GM12891 (cell line): Measurements from ENCODE around the gene GAREM1.
"Not testable (repeated sequence)": the region's sequence is repeated elsewhere in the genome, so short reads cannot be mapped to it uniquely, and the experiment has no call there.

Source experiments
- DNase-seq: peaks from one replicate; pipeline ENCODE4 v3.0.0; 2011; ENCODE audit warnings: low spot score; ENCODE audit not compliant: insufficient read length
- FAIRE-seq: peaks from 2 replicates; lab custom pipeline; 2011; peaks lifted over from hg19 to GRCh38; lab: Jason Lieb, UNC
- PAX5 ChIP-seq: IDR thresholded peaks from 2 replicates; pipeline ENCODE4 v1.6.1; 2011; ENCODE audit warnings: low read length, moderate library complexity, mild to moderate bottlenecking; ENCODE audit not compliant: insufficient read depth, severe bottlenecking
- POLR2A ChIP-seq: IDR thresholded peaks from 2 replicates; pipeline ENCODE4 v1.6.1; 2011; ENCODE audit warnings: low read depth, low read length, control low read depth
- POLR2AphosphoS5 ChIP-seq: IDR thresholded peaks from 2 replicates; pipeline ENCODE4 v1.6.1; 2011; ENCODE audit warnings: low read depth, low read length, control low read depth
- POU2F2 ChIP-seq: IDR thresholded peaks from 2 replicates; pipeline ENCODE4 v1.6.1; 2011; ENCODE audit warnings: low read depth, mild to moderate bottlenecking, control low read depth, low read length, moderate library complexity
- SPI1 ChIP-seq: IDR thresholded peaks from 2 replicates; pipeline ENCODE4 v1.6.1; 2011; ENCODE audit warnings: low read depth, low read length, control low read depth
- TAF1 ChIP-seq: IDR thresholded peaks from 2 replicates; pipeline ENCODE4 v1.6.1; 2011; ENCODE audit warnings: low read depth, low read length, control low read depth

The GAREM1 gene

GRCh38 chr18:32238635-32239268 is 231.9 kb downstream of the GAREM1 start:
- TF ChIP-seq POU2F2 (no peak), POLR2A (no peak), POLR2AphosphoS5 (no peak), TAF1 (no peak), SPI1 (no peak), PAX5 (no peak)
- no peak for DNase-seq
- FAIRE-seq: no peak

GRCh38 chr18:32237049-32237448 is 233.6 kb downstream of the GAREM1 start:
- no peak for DNase-seq
- FAIRE-seq: no peak
- TF ChIP-seq TAF1 (no peak), POLR2A (no peak), PAX5 (no peak), POU2F2 (no peak), SPI1 (no peak), POLR2AphosphoS5 (no peak)

- not testable (repeated sequence) for FAIRE-seq, DNase-seq
Measured at GRCh38 chr18:32233348-32233747, 237.3 kb downstream of the GAREM1 start.

GRCh38 chr18:32219431-32220018 is 251.2 kb downstream of the GAREM1 start:
- FAIRE-seq: no peak

GRCh38 chr18:32216390-32216789 is 254.3 kb downstream of the GAREM1 start:
- no peak for DNase-seq
- FAIRE-seq: no peak
- TF ChIP-seq POLR2AphosphoS5 (no peak), SPI1 (no peak), PAX5 (no peak)

More at GRCh38 chr18:32219431-32220018, 251.2 kb downstream of the GAREM1 start:
- no peak for TF ChIP-seq POLR2A
- no peak for TF ChIP-seq POLR2AphosphoS5
- TF ChIP-seq TAF1: no peak
- TF ChIP-seq POU2F2: no peak
- TF ChIP-seq PAX5: no peak
- no peak for TF ChIP-seq SPI1
- no peak for DNase-seq

- FAIRE-seq: no peak
Measured at GRCh38 chr18:32213693-32214092, 257.0 kb downstream of the GAREM1 start.

More at GRCh38 chr18:32213693-32214092, 257.0 kb downstream of the GAREM1 start:
- TF ChIP-seq POU2F2 (no peak), TAF1 (no peak), POLR2AphosphoS5 (no peak), SPI1 (no peak), PAX5 (no peak), POLR2A (no peak)
- no peak for DNase-seq
